Caco-2 (cell line): Measurements from ENCODE around the gene SLC43A2. TPM values are rescaled to one million over a fixed set of nuclear protein-coding genes. Genes with fewer than 3 reads are reported as not detected.

Experiments used
- BruUV-seq: library from RNA; stranded (reverse); fragments of 400-500 nt; replicated peaks from 2 replicates; lab custom pipeline; 2021; lab: Mats Ljungman, UMichigan
- CTCF ChIA-PET: fragments of 300-600 bp; sonication (Branson Sonifier 250); formaldehyde crosslinking; loops from one replicate; lab custom pipeline; 2022; ENCODE audit warnings: antibody characterized with exemption; lab: Charles Lee
- POLR2A ChIA-PET: fragments of 300-600 bp; sonication (Branson Sonifier 250); formaldehyde crosslinking; loops from one replicate; lab custom pipeline; 2022; ENCODE audit warnings: antibody characterized with exemption; lab: Charles Lee
- DNase-seq, 2 experiments: peaks; one replicate each; pipeline versions ENCODE4 v3.0.0 to v3.0.0-alpha.2; 2020 to 2022
- H3K27me3 ChIP-seq: replicated peaks from 2 replicates; pipeline ENCODE4 v1.6.0; 2011; ENCODE audit warnings: low read length; ENCODE audit not compliant: control insufficient read depth, insufficient read depth
- H3K36me3 ChIP-seq: 2 replicates; pipeline ENCODE4 v1.5.1; 2011; ENCODE audit warnings: low read length; ENCODE audit not compliant: control insufficient read depth, insufficient read depth
- H3K4me1 ChIP-seq: fragments of 250-450 bp; sonication (Bioruptor Pico); 2 replicates; pipeline ENCODE4 v1.5.1; 2020; ENCODE audit warnings: mild to moderate bottlenecking
- H3K4me3 ChIP-seq: 2 replicates; pipeline ENCODE4 v1.5.1; 2011; ENCODE audit warnings: low read depth, mild to moderate bottlenecking, control low read depth, low read length
- H3K9me3 ChIP-seq: fragments of 250-450 bp; sonication (Bioruptor Pico); 2 replicates; pipeline ENCODE4 v1.5.1; 2020; ENCODE audit warnings: mild to moderate bottlenecking, moderate library complexity
- H3K27ac Mint-ChIP-seq: one replicate; pipeline ENCODE4 v1.8.0; 2022; ENCODE audit warnings: mixed read lengths; ENCODE audit not compliant: unreplicated experiment
- H3K27me3 Mint-ChIP-seq: one replicate; pipeline ENCODE4 v1.8.0; 2022; ENCODE audit warnings: mixed read lengths; ENCODE audit not compliant: insufficient read depth, unreplicated experiment
- H3K36me3 Mint-ChIP-seq: one replicate; pipeline ENCODE4 v1.8.0; 2022; ENCODE audit warnings: mild to moderate bottlenecking, mixed read lengths; ENCODE audit not compliant: insufficient read depth, unreplicated experiment
- H3K4me1 Mint-ChIP-seq: one replicate; pipeline ENCODE4 v1.8.0; 2022; ENCODE audit warnings: low read depth, mixed read lengths; ENCODE audit not compliant: unreplicated experiment
- H3K4me3 Mint-ChIP-seq: one replicate; pipeline ENCODE4 v1.8.0; 2022; ENCODE audit warnings: mild to moderate bottlenecking, moderate library complexity, mixed read lengths; ENCODE audit not compliant: unreplicated experiment
- H3K9me3 Mint-ChIP-seq: one replicate; pipeline ENCODE4 v1.8.0; 2022; ENCODE audit warnings: mixed read lengths; ENCODE audit not compliant: unreplicated experiment
- CTCF ChIP-seq, 2 experiments: fragments of 200-600 bp in 1 of 2; IDR thresholded peaks; 1 replicate in 1 of 2; 2 replicates in 1 of 2; pipeline versions ENCODE4 v1.5.1 to v1.8.0; 2011 to 2022; ENCODE audit warnings: antibody characterized with exemption in 1 of 2, control low read depth in 1 of 2, inconsistent platforms in 1 of 2, low read depth in 1 of 2, low read length in 1 of 2, mild to moderate bottlenecking in 1 of 2, moderate library complexity in 1 of 2; ENCODE audit not compliant: insufficient read depth in 1 of 2, severe bottlenecking in 1 of 2, unreplicated experiment in 1 of 2
- intact Hi-C: fragments of 100-400 bp; cut with micrococcal nuclease; formaldehyde crosslinking; loops from one replicate; pipeline ENCODE4 v1.10.0; 2022; ENCODE audit not compliant: unreplicated experiment
- total RNA-seq: library from RNA; stranded (reverse); gene quantifications from 2 replicates; pipeline ENCODE4 v1.2.3, GENCODE V29; 2022

SLC43A2 gene
- total RNA-seq, 1 experiment from 2014 or later: 33.9 TPM

GRCh38 chr17:1577583-1578013 lies 51.0 kb downstream of the SLC43A2 start:
- no peak overlapping the region for H3K4me3 Mint-ChIP-seq
- no peaks in the 10 kb centered on the region for H3K27me3 Mint-ChIP-seq
- H3K27ac Mint-ChIP-seq: no peak overlapping the region
- POLR2A ChIA-PET: interaction anchor here (0.6 kb wide), 1 partner anchor 20 kb away, joined by 4 read pairs; no protein-coding TSS in a partner anchor
- TF ChIP-seq CTCF (IDR thresholded peaks at IDR 0.05; ENCODE audit: insufficient read depth in 1 of 2, low read depth in 1 of 2, low read length in 1 of 2, severe bottlenecking in 1 of 2, unreplicated experiment in 1 of 2): no peak
- CTCF ChIA-PET: interaction anchor here (1.3 kb wide), 1 partner anchor 52 kb away, joined by 12 read pairs; no protein-coding TSS in a partner anchor
- Histone ChIP-seq H3K4me3 (no peak overlapping the region), H3K36me3 (no peaks in the 10 kb centered on the region), H3K27me3 (no peaks in the 10 kb centered on the region), H3K4me1 (no peaks in the 10 kb centered on the region), H3K9me3 (no peaks in the 10 kb centered on the region)
- BruUV-seq: no TSS peak
- DNase-seq: no peak
- no peaks in the 10 kb centered on the region for H3K9me3 Mint-ChIP-seq
- H3K4me1 Mint-ChIP-seq: no peaks in the 10 kb centered on the region
- H3K36me3 Mint-ChIP-seq: peaks cover 15% of the 10 kb centered on the region
- intact Hi-C loops: no loop called here

- H3K36me3 Mint-ChIP-seq: peaks cover 11% of the 10 kb centered on the region
- TF ChIP-seq CTCF (IDR thresholded peaks at IDR 0.05; ENCODE audit: insufficient read depth in 1 of 2, low read depth in 1 of 2, low read length in 1 of 2, severe bottlenecking in 1 of 2, unreplicated experiment in 1 of 2): no peak
- Histone ChIP-seq H3K36me3 (no peaks in the 10 kb centered on the region), H3K4me1 (no peaks in the 10 kb centered on the region), H3K9me3 (no peaks in the 10 kb centered on the region), H3K27me3 (no peaks in the 10 kb centered on the region), H3K4me3 (no peak overlapping the region)
- no peaks in the 10 kb centered on the region for H3K9me3 Mint-ChIP-seq
- intact Hi-C loops: no loop called here
- no TSS peak for BruUV-seq
- POLR2A ChIA-PET: no interaction called here
- no peaks in the 10 kb centered on the region for H3K4me1 Mint-ChIP-seq
- no peak overlapping the region for H3K4me3 Mint-ChIP-seq
- H3K27me3 Mint-ChIP-seq: no peaks in the 10 kb centered on the region
- H3K27ac Mint-ChIP-seq: no peak overlapping the region
- CTCF ChIA-PET: interaction anchor here (1.3 kb wide), 1 partner anchor 53 kb away, joined by 12 read pairs; no protein-coding TSS in a partner anchor
- DNase-seq: no peak
Observed at GRCh38 chr17:1577182-1577581, 51.5 kb downstream of the SLC43A2 start.

GRCh38 chr17:1576500-1576899 lies 52.1 kb downstream of the SLC43A2 start:
- H3K27me3 Mint-ChIP-seq: no peaks in the 10 kb centered on the region
- BruUV-seq: no TSS peak
- Histone ChIP-seq H3K36me3 (no peaks in the 10 kb centered on the region), H3K4me1 (no peaks in the 10 kb centered on the region), H3K4me3 (no peak overlapping the region), H3K9me3 (no peaks in the 10 kb centered on the region), H3K27me3 (no peaks in the 10 kb centered on the region)
- H3K4me3 Mint-ChIP-seq: no peak overlapping the region
- ChIA-PET CTCF (no interaction called here), POLR2A (no interaction called here)
- no peak overlapping the region for H3K27ac Mint-ChIP-seq
- intact Hi-C loops: no loop called here
- peaks cover 8% of the 10 kb centered on the region for H3K36me3 Mint-ChIP-seq
- H3K4me1 Mint-ChIP-seq: no peaks in the 10 kb centered on the region
- no peak for DNase-seq
- TF ChIP-seq CTCF (IDR thresholded peaks at IDR 0.05; ENCODE audit: insufficient read depth in 1 of 2, low read depth in 1 of 2, low read length in 1 of 2, severe bottlenecking in 1 of 2, unreplicated experiment in 1 of 2): no peak
- H3K9me3 Mint-ChIP-seq: no peaks in the 10 kb centered on the region
